B cell (primary cell): ENCODE data around the gene DPP9.

Experiments
- EZH2 ChIP-seq: IDR thresholded peaks from 2 replicates; pipeline ENCODE4 v1.6.1; 2012; ENCODE audit warnings: borderline replicate concordance, low read depth, mild to moderate bottlenecking, moderate library complexity, low read length; ENCODE audit not compliant: insufficient read depth, poor library complexity, severe bottlenecking
- TF ChIP-seq, protein P1 (sequence below): fragments of 200-600 bp; IDR thresholded peaks from one replicate; pipeline ENCODE4 v1.8.0; 2022; ENCODE audit warnings: antibody characterized with exemption, mild to moderate bottlenecking

DNA sequence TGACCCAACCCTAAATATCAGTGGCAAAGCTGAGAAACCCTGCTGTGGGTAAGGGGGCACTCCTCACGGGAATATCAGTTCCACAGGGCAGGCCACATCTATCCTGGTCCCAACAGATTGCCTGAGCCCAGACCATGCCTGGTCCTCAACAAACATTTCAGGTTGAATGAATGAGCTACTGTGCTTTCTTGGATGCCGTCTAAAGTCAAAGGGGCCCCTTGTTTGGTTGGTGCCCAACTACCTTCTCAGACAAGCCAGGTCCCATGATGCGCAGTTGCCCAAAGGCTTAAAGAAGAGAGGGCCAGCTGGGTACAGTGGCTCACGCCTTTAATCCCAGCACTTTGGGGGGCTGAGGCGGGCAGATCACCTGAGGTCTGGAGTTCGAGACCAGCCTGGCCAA, 2.4 kb downstream of the DPP9 start:
- TF ChIP-seq, protein P1, sequence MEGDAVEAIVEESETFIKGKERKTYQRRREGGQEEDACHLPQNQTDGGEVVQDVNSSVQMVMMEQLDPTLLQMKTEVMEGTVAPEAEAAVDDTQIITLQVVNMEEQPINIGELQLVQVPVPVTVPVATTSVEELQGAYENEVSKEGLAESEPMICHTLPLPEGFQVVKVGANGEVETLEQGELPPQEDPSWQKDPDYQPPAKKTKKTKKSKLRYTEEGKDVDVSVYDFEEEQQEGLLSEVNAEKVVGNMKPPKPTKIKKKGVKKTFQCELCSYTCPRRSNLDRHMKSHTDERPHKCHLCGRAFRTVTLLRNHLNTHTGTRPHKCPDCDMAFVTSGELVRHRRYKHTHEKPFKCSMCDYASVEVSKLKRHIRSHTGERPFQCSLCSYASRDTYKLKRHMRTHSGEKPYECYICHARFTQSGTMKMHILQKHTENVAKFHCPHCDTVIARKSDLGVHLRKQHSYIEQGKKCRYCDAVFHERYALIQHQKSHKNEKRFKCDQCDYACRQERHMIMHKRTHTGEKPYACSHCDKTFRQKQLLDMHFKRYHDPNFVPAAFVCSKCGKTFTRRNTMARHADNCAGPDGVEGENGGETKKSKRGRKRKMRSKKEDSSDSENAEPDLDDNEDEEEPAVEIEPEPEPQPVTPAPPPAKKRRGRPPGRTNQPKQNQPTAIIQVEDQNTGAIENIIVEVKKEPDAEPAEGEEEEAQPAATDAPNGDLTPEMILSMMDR: no peak
- TF ChIP-seq EZH2: no peak
